Ishikawa (cell line): ENCODE measurements around the gene PDSS2.

Experiments used
- CEBPB ChIP-seq: IDR thresholded peaks from 2 replicates; pipeline ENCODE4 v1.6.1; 2012
- CREB1 ChIP-seq: IDR thresholded peaks from 2 replicates; pipeline ENCODE4 v1.6.1; 2012; ENCODE audit warnings: low read depth
- EGR1 ChIP-seq: IDR thresholded peaks from 2 replicates; pipeline ENCODE4 v1.6.1; 2012
- EP300 ChIP-seq: IDR thresholded peaks from 2 replicates; pipeline ENCODE4 v1.6.1; 2012; ENCODE audit warnings: borderline replicate concordance
- FOXM1 ChIP-seq: IDR thresholded peaks from 2 replicates; pipeline ENCODE4 v1.6.1; 2012; ENCODE audit warnings: low read depth, borderline replicate concordance
- NFIC ChIP-seq: IDR thresholded peaks from 2 replicates; pipeline ENCODE4 v1.6.1; 2012
- RAD21 ChIP-seq: IDR thresholded peaks from 2 replicates; pipeline ENCODE4 v1.6.1; 2012; ENCODE audit warnings: low read depth
- TAF1 ChIP-seq: IDR thresholded peaks from 2 replicates; pipeline ENCODE4 v1.6.1; 2012; ENCODE audit warnings: low read depth, mild to moderate bottlenecking
- TCF12 ChIP-seq: IDR thresholded peaks from 2 replicates; pipeline ENCODE4 v1.6.1; 2012; ENCODE audit warnings: low read depth
- TEAD4 ChIP-seq: IDR thresholded peaks from 2 replicates; pipeline ENCODE4 v1.6.1; 2012
- YY1 ChIP-seq: IDR thresholded peaks from 2 replicates; pipeline ENCODE4 v1.6.1; 2012; ENCODE audit warnings: low read depth
- ZBTB7A ChIP-seq: IDR thresholded peaks from 2 replicates; pipeline ENCODE4 v1.6.1; 2012; ENCODE audit warnings: low read depth
- TF ChIP-seq, protein P1 (sequence below): IDR thresholded peaks from 2 replicates; pipeline ENCODE4 v1.6.1; 2012
- TF ChIP-seq, protein P2 (sequence below): IDR thresholded peaks from 2 replicates; pipeline ENCODE4 v1.6.1; 2012
- TF ChIP-seq, protein P3 (sequence below): IDR thresholded peaks from 2 replicates; pipeline ENCODE4 v1.6.1; 2012; ENCODE audit warnings: low read depth, mild to moderate bottlenecking

The PDSS2 gene

DNA sequence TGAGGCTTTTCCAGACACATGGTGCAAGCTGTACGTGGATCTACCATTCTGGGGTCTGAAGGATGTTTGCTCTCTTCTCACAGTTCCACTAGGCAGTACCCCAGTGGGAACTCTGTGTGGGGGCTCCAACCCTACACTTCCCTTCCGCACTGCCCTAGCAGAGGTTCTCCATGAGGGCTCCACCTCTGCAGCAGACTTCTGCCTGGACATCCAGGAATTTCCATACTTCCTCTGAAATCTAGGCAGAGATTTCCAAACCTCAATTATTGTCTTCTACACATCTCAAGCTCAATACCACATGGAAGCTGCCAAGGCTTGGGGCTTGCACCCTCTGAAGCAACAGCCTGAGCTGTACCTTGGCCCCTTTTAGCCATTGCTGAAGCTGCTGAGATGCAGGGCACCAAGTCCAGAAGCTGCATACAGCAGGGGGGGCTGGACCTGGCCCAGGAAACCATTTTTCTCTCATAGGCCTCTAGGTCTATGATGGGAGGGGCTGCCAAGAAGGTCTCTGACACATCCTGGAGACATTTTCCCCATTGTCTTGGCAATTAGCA is 11.6 kb downstream of the PDSS2 start:
- TF ChIP-seq FOXM1 (no peak), ZBTB7A (no peak)
- TF ChIP-seq, protein P1, sequence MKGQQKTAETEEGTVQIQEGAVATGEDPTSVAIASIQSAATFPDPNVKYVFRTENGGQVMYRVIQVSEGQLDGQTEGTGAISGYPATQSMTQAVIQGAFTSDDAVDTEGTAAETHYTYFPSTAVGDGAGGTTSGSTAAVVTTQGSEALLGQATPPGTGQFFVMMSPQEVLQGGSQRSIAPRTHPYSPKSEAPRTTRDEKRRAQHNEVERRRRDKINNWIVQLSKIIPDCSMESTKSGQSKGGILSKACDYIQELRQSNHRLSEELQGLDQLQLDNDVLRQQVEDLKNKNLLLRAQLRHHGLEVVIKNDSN = 0 out of 2 replicates have a peak, but pooled peaks have one; percentile 21

DNA sequence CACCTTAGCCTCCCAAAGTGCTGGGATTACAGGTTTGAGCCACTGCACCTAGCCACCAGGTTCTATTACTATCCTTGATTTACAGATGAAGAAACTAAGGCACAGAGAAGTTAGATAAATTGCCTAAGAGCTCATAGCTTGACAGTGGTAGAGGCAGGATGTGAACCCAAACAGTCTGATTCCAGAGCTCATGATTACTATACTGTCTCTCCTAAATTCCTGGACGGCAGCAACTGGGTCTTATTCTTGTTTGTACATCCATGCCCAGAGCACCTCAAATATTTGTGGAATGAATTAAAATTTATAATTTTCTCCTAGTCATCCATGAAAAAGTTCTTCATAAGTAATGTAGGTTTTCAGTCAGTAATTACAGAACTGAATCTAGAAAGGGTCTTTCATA is 15.1 kb downstream of the PDSS2 start:
- TF ChIP-seq, protein P2, sequence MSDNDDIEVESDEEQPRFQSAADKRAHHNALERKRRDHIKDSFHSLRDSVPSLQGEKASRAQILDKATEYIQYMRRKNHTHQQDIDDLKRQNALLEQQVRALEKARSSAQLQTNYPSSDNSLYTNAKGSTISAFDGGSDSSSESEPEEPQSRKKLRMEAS = no peak
- no peak for TF ChIP-seq NFIC
- TF ChIP-seq RAD21 = no peak
- no peak for TF ChIP-seq TCF12
- no peak for TF ChIP-seq EP300
- no peak for TF ChIP-seq ZBTB7A
- TF ChIP-seq, protein P3, sequence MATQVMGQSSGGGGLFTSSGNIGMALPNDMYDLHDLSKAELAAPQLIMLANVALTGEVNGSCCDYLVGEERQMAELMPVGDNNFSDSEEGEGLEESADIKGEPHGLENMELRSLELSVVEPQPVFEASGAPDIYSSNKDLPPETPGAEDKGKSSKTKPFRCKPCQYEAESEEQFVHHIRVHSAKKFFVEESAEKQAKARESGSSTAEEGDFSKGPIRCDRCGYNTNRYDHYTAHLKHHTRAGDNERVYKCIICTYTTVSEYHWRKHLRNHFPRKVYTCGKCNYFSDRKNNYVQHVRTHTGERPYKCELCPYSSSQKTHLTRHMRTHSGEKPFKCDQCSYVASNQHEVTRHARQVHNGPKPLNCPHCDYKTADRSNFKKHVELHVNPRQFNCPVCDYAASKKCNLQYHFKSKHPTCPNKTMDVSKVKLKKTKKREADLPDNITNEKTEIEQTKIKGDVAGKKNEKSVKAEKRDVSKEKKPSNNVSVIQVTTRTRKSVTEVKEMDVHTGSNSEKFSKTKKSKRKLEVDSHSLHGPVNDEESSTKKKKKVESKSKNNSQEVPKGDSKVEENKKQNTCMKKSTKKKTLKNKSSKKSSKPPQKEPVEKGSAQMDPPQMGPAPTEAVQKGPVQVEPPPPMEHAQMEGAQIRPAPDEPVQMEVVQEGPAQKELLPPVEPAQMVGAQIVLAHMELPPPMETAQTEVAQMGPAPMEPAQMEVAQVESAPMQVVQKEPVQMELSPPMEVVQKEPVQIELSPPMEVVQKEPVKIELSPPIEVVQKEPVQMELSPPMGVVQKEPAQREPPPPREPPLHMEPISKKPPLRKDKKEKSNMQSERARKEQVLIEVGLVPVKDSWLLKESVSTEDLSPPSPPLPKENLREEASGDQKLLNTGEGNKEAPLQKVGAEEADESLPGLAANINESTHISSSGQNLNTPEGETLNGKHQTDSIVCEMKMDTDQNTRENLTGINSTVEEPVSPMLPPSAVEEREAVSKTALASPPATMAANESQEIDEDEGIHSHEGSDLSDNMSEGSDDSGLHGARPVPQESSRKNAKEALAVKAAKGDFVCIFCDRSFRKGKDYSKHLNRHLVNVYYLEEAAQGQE = no peak
- TF ChIP-seq EGR1 = no peak
- no peak for TF ChIP-seq CEBPB
- no peak for TF ChIP-seq CREB1
- no peak for TF ChIP-seq YY1
- TF ChIP-seq FOXM1 = no peak
- no peak for TF ChIP-seq TAF1
- TF ChIP-seq, protein P1 = no peak
- no peak for TF ChIP-seq TEAD4

DNA sequence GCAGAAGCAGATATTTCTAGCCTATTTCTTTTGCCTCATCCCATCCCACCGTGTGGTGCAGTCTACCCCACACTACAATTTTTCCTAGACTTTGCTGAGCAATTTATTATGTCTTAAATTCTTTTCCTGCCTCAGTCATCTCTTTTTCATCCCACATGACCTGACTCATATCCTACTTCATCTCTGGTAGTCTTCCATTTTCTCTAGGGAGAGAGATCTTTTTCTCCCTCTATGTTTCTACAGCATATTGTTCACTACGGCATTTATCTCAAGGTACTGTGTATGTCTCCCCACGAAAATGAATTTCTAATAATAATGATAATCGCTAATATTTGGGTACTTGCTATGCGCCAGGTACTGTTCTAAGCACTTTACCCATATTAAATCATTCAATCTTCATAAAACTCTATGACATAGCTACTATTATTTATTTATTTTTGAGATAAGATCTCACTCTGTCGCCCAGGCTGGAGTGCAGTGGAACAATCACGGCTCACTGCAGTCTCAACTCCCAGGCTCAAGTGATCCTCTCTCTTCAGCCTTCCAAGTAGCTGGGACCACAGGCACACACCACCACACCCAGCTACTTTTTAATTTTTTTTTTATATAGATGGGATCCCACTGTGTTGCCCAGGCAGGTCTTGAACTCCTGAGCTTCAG is 15.6 kb downstream of the PDSS2 start:
- TF ChIP-seq FOXM1 (no peak), RAD21 (no peak), NFIC (no peak), TCF12 (no peak), YY1 (no peak), ZBTB7A (no peak), EP300 (no peak), CREB1 (no peak), EGR1 (no peak), CEBPB (no peak)
- TF ChIP-seq, protein P2 = no peak
- TF ChIP-seq, protein P3 = no peak
- TF ChIP-seq, protein P1 = no peak

DNA sequence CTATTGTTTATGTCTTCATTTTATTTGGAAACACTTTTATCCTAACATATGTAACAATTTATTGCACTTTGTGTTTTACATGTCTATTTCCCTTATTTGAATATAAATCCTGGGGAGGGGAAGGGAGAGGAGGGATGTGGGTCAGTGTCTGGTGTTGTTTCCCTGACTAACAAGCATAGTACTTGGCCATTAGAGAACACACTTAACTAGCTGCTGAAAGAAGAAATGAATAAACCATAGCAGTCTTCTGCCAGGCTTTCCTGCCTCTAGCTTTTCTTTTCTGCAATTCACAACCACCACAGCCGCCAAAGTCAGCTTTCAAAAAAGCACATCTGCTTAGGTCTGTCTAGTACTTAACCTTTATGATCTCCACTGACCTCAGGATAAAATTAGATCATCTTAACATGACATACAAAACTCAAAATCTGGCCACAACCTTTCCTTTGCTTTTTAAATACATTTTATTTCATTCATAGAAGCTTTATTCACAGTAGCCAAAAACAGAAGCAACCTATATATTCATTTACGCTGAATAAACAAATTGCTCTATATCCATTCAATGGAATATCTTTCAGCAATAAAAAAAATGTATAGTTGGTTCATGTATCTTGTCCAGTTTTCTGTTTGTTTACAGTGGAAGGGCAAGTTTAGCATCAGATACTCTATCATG is 16.3 kb downstream of the PDSS2 start:
- TF ChIP-seq, protein P3 = no peak
- TF ChIP-seq TCF12 = no peak
- TF ChIP-seq RAD21 = no peak
- TF ChIP-seq FOXM1 = no peak
- no peak for TF ChIP-seq YY1
- no peak for TF ChIP-seq NFIC
- TF ChIP-seq ZBTB7A = no peak
- TF ChIP-seq CREB1 = no peak
